GM19328 (cell line): ENCODE results near the gene REV3L.
"Not testable (repeated sequence)": the region's sequence is repeated elsewhere in the genome, so short reads cannot be mapped to it uniquely, and the experiment has no call there.

Experiments used
- ATAC-seq: cut with Tn5 transposase; IDR thresholded peaks from one replicate; pipeline ENCODE4 v1.9.1; 2021; ENCODE audit warnings: mild to moderate bottlenecking, moderate library complexity; ENCODE audit not compliant: unreplicated experiment

The REV3L gene, protein sequence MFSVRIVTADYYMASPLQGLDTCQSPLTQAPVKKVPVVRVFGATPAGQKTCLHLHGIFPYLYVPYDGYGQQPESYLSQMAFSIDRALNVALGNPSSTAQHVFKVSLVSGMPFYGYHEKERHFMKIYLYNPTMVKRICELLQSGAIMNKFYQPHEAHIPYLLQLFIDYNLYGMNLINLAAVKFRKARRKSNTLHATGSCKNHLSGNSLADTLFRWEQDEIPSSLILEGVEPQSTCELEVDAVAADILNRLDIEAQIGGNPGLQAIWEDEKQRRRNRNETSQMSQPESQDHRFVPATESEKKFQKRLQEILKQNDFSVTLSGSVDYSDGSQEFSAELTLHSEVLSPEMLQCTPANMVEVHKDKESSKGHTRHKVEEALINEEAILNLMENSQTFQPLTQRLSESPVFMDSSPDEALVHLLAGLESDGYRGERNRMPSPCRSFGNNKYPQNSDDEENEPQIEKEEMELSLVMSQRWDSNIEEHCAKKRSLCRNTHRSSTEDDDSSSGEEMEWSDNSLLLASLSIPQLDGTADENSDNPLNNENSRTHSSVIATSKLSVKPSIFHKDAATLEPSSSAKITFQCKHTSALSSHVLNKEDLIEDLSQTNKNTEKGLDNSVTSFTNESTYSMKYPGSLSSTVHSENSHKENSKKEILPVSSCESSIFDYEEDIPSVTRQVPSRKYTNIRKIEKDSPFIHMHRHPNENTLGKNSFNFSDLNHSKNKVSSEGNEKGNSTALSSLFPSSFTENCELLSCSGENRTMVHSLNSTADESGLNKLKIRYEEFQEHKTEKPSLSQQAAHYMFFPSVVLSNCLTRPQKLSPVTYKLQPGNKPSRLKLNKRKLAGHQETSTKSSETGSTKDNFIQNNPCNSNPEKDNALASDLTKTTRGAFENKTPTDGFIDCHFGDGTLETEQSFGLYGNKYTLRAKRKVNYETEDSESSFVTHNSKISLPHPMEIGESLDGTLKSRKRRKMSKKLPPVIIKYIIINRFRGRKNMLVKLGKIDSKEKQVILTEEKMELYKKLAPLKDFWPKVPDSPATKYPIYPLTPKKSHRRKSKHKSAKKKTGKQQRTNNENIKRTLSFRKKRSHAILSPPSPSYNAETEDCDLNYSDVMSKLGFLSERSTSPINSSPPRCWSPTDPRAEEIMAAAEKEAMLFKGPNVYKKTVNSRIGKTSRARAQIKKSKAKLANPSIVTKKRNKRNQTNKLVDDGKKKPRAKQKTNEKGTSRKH (N-terminal part only)

GRCh38 chr6:111482959-111483735 lies at the start of gene REV3L:
REV3L (minus strand) TSS chr6:111483218; CDS start chr6:111482888, 330 bp downstream.
- ATAC-seq = peak; percentile 29

GRCh38 chr6:111531185-111531584 lies 48.2 kb upstream of the REV3L start:
- ATAC-seq = no peak

DNA sequence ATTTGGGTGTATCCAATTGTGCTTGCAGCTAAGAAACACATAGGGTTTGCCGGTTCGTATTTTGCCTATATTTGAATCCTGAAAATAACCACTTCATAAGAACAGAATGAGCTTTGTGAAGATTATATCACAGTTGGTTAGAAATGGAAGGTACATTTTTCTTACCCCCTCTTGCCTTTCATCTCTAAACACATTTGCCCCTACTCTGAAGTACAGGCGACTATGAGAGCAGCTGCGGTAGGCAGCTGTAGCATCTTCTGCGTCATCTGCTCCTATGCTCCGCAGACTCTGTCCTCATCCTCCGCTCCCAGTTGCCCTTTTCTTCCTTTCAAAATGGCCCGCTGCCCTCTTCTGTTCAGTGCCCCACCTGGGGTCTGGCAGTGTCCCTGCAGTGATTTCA lies 47.6 kb upstream of the REV3L start:
- no peak for ATAC-seq

DNA sequence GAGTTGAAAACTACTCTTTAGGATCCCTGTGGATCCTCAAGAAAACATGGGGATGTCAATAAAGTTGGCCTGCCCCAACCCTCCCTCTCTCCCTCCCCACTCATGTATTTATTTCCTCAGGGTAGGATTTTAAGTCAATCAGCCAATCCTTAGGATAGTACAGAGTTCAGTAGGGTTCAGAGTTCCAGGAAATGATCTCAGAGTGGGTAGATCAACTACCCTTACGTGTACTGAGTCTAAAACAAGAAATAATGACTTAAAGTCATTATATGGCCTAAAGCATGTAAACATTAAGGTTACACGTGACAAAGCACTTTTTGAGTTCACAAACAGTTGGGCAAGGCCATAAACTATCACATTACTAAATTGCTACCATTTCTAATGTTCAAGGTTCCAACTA lies 47.2 kb upstream of the REV3L start:
- ATAC-seq = no peak

DNA sequence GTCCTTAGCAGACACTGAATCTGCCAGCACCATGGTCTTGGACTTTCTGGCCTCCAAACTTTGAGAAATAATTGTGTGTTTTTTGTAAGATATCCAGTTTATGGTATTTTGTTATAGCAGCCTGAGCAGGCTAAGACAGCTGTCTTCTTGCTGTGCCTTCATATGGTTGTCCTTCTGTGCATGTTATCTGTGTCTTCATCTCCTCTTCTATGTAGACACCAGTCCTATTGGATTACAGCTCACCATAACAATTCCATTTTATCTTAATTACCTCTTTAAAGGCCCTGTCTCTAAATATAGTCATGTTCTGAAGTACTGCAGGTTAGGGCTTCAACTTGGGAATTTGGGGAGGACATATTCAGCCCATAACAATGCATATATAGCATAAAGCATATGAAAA lies 44.3 kb upstream of the REV3L start:
- ATAC-seq = no peak

DNA sequence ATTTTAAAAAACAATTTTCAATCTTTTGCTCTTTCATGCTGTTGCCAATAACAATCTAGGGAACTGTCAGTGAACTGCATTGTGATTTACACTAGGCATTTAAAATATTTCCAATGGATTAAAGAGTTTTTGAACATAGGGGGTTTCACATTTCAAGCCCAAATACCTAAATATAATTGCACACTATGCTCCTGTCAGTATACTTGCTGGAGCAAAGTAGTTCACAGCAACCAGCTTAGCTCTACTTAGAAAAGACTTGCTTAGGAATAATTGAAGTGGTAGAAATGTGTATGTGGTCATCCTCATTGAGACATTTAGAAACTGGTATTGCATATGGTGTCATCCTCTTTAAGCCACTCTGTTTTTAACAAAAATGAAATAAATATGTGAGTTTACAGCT lies 41.7 kb upstream of the REV3L start:
- ATAC-seq = no peak

- no peak for ATAC-seq
These were observed 41.2 kb upstream of the REV3L start for GRCh38 chr6:111524252-111524651.

- ATAC-seq = no peak
These were observed 40.6 kb upstream of the REV3L start for GRCh38 chr6:111523484-111524167.

- ATAC-seq = no peak
These were observed 39.5 kb upstream of the REV3L start for GRCh38 chr6:111522393-111523020.

DNA sequence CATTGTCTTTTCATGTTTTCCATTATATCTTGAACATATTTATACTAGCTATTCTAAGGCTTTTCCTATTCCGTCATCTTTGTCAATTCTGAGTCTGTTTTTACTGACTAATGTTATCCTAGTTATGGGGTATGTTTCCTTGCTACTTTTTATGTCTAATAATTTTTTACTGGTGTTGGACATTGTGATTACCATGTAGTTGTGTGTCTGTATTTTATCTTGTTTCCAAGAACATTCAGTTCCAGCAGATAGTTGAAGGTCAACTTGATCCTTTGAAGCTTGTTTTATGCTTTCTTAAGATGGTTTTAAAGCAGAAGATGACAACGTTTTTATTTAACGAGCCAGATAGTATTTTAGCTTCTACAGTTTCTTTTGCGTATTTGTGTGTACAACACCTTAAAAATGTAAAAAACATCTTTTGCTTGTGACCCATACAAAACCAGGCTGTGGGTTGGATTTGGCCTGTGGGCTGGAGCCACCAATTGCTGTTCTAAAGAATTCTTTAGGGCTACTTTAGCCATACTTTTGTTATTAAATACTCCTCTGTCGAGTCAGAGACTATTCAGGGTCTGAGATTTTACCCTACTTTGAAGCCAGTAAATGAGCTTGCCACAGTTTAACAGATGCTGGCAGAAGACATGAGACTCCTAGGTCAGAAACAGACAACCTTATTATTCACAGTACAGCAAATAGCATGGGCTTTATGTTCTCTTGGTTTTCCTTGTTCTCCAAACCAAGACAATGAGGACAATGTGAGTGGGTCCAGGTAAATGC lies 38.7 kb upstream of the REV3L start:
- ATAC-seq = no peak

- ATAC-seq = no peak
These were observed 37.5 kb upstream of the REV3L start for GRCh38 chr6:111520524-111520923.

DNA sequence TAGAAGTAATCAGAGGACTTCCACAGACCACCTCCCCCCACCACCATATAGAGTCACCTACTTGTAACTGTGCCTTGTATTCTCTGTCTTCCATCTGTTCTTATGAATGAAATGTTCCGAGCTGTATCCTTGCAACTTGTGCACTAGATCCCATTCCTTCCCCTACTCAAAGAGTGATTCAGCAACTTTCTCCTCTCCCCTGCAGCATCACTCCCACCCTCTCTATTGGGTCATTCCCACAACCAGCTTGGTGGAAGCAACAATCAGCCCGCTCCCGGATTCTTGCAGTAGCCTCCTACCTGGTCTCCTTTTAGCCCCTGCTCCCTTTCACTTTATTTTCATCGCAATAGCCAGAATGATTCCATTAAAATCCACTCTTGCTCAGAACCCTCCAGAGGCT lies 34.9 kb upstream of the REV3L start:
- ATAC-seq = no peak

- no peak for ATAC-seq
These were observed 32.2 kb upstream of the REV3L start for GRCh38 chr6:111515259-111515658.

DNA sequence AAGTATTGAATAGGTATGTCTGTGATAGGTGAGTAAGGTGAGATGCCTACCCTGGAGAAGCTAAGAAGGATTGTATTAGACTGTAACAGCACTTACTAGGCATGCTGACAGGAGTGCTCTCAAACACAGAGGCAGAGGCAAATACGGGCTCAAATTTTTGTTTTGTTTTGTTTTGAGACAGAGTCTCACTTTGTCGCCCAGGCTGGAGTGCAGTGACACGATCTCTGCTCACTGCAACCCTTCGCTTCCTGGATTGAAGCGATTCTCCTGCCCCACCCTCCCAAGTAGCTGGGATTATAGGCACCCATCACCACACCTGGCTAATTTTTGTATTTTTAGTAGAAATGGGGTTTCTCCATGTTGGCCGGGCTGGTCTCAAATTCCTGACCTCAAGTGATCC lies 31.5 kb upstream of the REV3L start:
- ATAC-seq = not testable (repeated sequence)

- not testable (repeated sequence) for ATAC-seq
These were observed 24.2 kb upstream of the REV3L start for GRCh38 chr6:111507219-111507618.

GRCh38 chr6:111505498-111505897 lies 22.5 kb upstream of the REV3L start:
- ATAC-seq = not testable (repeated sequence)

DNA sequence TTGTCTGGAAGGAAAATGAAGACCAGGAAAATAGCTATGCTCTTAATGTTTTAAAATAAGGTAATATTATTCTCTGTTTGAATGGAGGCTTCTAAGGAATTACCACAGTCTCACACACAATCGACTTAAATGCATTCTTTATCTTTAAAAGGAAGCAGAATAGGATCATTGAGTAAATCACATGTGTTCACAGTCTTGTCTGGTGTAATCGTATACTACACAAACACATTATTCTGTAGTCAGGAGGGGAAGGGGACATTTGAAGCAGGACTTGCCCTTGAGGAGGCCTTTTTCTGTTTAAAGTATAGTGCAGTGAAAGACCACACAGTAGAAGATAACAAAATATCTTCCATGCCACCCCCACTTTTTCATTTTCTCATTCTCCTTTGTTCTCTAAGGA lies 20.6 kb upstream of the REV3L start:
- ATAC-seq = no peak

- no peak for ATAC-seq
These were observed 20.2 kb upstream of the REV3L start for GRCh38 chr6:111503194-111503593.

- ATAC-seq = no peak
These were observed 19.1 kb upstream of the REV3L start for GRCh38 chr6:111502154-111502553.
